HepG2 (cell line): ENCODE measurements around the gene ITCH. TPM values are rescaled to one million over a fixed set of nuclear protein-coding genes. Genes with fewer than 3 reads are reported as not detected.
"Not testable (repeated sequence)": the region's sequence is repeated elsewhere in the genome, so short reads cannot be mapped to it uniquely, and the experiment has no call there.

ENCODE experiments used
- ATAC-seq: fragments of 200-7000 bp; cut with Tn5 transposase; 3 replicates; pipeline ENCODE4 v1.9.1; 2020; ENCODE audit warnings: mild to moderate bottlenecking, moderate library complexity
- BruUV-seq: library from RNA; stranded (reverse); fragments of 400-500 nt; replicated peaks from 2 replicates; lab custom pipeline; 2021; lab: Mats Ljungman, UMichigan
- CTCF ChIA-PET: fragments of 300-600 bp; formaldehyde crosslinking; extraction: SDS; loops from one replicate; lab custom pipeline; 2021; ENCODE audit warnings: low total read pairs, inconsistent platforms, low intra/inter-chr PET ratio; lab: Yijun Ruan, JAX
- POLR2A ChIA-PET: fragments of 350-600 bp; sonication (Branson Sonifier 250); formaldehyde crosslinking; loops from one replicate; lab custom pipeline; 2020; ENCODE audit warnings: antibody characterized with exemption, inconsistent platforms; lab: Yijun Ruan, JAX
- DNase-seq: peaks from one replicate; pipeline ENCODE4 v3.0.0-alpha.2; 2015; ENCODE audit warnings: low spot score
- FAIRE-seq: peaks from 3 replicates; lab custom pipeline; 2011; peaks lifted over from hg19 to GRCh38; lab: Jason Lieb, UNC
- H2AFZ ChIP-seq: one replicate; pipeline ENCODE4 v1.6.1; 2011; ENCODE audit warnings: low read length, inconsistent platforms
- H3K27ac ChIP-seq: fragments of 300-600 bp; 3 replicates; pipeline ENCODE4 v1.8.0; 2011; ENCODE audit warnings: mixed run types, mild to moderate bottlenecking, mixed read lengths, low read length, inconsistent platforms; ENCODE audit not compliant: insufficient read depth; ENCODE audit errors: extremely low read length
- H3K27me3 ChIP-seq, 2 experiments: fragments of 200-600 bp in 1 of 2; 2 replicates in 1 of 2; 3 replicates in 1 of 2; pipeline versions ENCODE4 v1.6.0 to v1.8.0; 2011; ENCODE audit warnings: low read length in 2 of 2, mild to moderate bottlenecking in 2 of 2, moderate library complexity in 2 of 2, inconsistent platforms in 1 of 2; ENCODE audit not compliant: insufficient read depth in 2 of 2, control insufficient read depth in 1 of 2
- H3K36me3 ChIP-seq, 2 experiments: fragments of 200-600 bp in 1 of 2; replicated peaks in 1 of 2; 2 replicates in 1 of 2; 3 replicates in 1 of 2; pipeline versions ENCODE4 v1.5.1 to v1.8.0; 2011; ENCODE audit warnings: low read length in 2 of 2, inconsistent platforms in 1 of 2; ENCODE audit not compliant: insufficient read depth in 2 of 2, control insufficient read depth in 1 of 2
- H3K4me1 ChIP-seq: 2 replicates; pipeline ENCODE4 v1.5.1; 2012; ENCODE audit warnings: low read length, inconsistent platforms; ENCODE audit not compliant: insufficient read depth
- H3K4me2 ChIP-seq: 2 replicates; pipeline ENCODE4 v1.6.0; 2011; ENCODE audit warnings: low read depth, low read length, inconsistent platforms
- H3K4me3 ChIP-seq, 3 experiments: fragments of 200-600 bp in 1 of 3; sonication (generic), shearing (Covaris generic) in 1 of 3; replicated peaks in 1 of 3; 2 replicates each; pipeline ENCODE4 v1.5.1; 2011 to 2016; ENCODE audit warnings: low read length in 3 of 3, inconsistent platforms in 2 of 3, low read depth in 2 of 3, mild to moderate bottlenecking in 2 of 3, control low read depth in 1 of 3, mixed read lengths in 1 of 3; ENCODE audit not compliant: insufficient read depth in 1 of 3
- H3K79me2 ChIP-seq: one replicate; pipeline ENCODE4 v1.6.1; 2011; ENCODE audit warnings: low read length, inconsistent platforms; ENCODE audit not compliant: insufficient read depth
- H3K9ac ChIP-seq: 2 replicates; pipeline ENCODE4 v1.6.0; 2011; ENCODE audit warnings: mild to moderate bottlenecking, low read depth, low read length, inconsistent platforms; ENCODE audit not compliant: insufficient read depth
- H3K9me3 ChIP-seq: 2 replicates; pipeline ENCODE4 v1.5.1; 2012; ENCODE audit warnings: mild to moderate bottlenecking, low read length
- H4K20me1 ChIP-seq: 2 replicates; pipeline ENCODE4 v1.6.0; 2011; ENCODE audit warnings: inconsistent platforms, mild to moderate bottlenecking, low read length, moderate library complexity; ENCODE audit not compliant: insufficient read depth
- HNF4G ChIP-seq, 2 experiments: sonication (generic) in 1 of 2; formaldehyde crosslinking in 1 of 2; IDR thresholded peaks; 2 replicates each; pipeline versions ENCODE4 v1.4.0 to v1.6.1; 2011 to 2020; ENCODE audit warnings: borderline replicate concordance in 2 of 2, low read depth in 2 of 2, mild to moderate bottlenecking in 2 of 2, low read length in 1 of 2, missing genetic modification reagents in 1 of 2, moderate library complexity in 1 of 2
- NR2F6 ChIP-seq, 2 experiments: IDR thresholded peaks; 2 replicates each; pipeline ENCODE4 v1.6.1; 2016; ENCODE audit warnings: antibody characterized with exemption in 1 of 2, mild to moderate bottlenecking in 1 of 2
- ZMYM3 ChIP-seq: sonication (generic); formaldehyde crosslinking; IDR thresholded peaks from 2 replicates; pipeline ENCODE4 v1.5.1; 2020; ENCODE audit warnings: mild to moderate bottlenecking, missing genetic modification reagents
- ZNF121 ChIP-seq: sonication (generic); formaldehyde crosslinking; IDR thresholded peaks from 2 replicates; pipeline ENCODE4 v1.5.0; 2020; ENCODE audit warnings: mild to moderate bottlenecking, missing genetic modification reagents
- ZNF3 ChIP-seq: IDR thresholded peaks from 2 replicates; pipeline ENCODE4 v1.7.0; 2017; ENCODE audit warnings: inconsistent platforms
- WGBS: methylation state at CpG from one replicate; pipeline ENCODE4 v1.1.6; 2017; ENCODE audit warnings: low lambda C conversion rate; 5-methylcytosine and 5-hydroxymethylcytosine counted together
- in situ Hi-C: cut with HindIII; loops from 2 replicates; pipeline ENCODE4 v1.10.0; 2017; ENCODE audit warnings: low pct_unique_long_range_greater_than_20kb; ENCODE audit not compliant: extremely low pct_ligation_motif_present
- intact Hi-C: fragments of 100-400 bp; cut with micrococcal nuclease; formaldehyde crosslinking; loops from one replicate; pipeline ENCODE4 v1.10.0; 2022; ENCODE audit not compliant: unreplicated experiment
- polyA plus RNA-seq, 8 experiments: library from polyadenylated mRNA; depleted of rRNA in 3 of 8; stranded (reverse) in 7 of 8; unstranded in 1 of 8; fragments of >200 nt; fragmentation: Illumina TruSeq in 4 of 8; extraction: Trizol in 4 of 8; gene quantifications; 2 replicates each; pipeline versions ENCODE4 v1.2.1 to v1.2.3, GENCODE V29; 2011 to 2016; ENCODE audit warnings: low read depth in 4 of 8, missing spikeins in 1 of 8, mixed read lengths in 1 of 8; ENCODE audit not compliant: insufficient read depth in 1 of 8
- total RNA-seq, 5 experiments: library from RNA; depleted of rRNA; stranded (reverse); fragments of >200 nt; fragmentation: Illumina TruSeq; extraction: Trizol; gene quantifications; 2 replicates each; pipeline ENCODE4 v1.2.3, GENCODE V29; 2016; ENCODE audit warnings: low read depth in 1 of 5
- TF ChIP-seq, protein P1 (sequence below): sonication (generic); formaldehyde crosslinking; IDR thresholded peaks from 2 replicates; pipeline ENCODE4 v1.5.0; 2020; ENCODE audit warnings: mild to moderate bottlenecking, missing genetic modification reagents

ITCH gene
- total and polyA plus RNA-seq, 2 of the 13 experiments (the other 11 are each of a cell fraction or from before 2014, with no cell fraction given): 20.5 to 112 TPM

DNA sequence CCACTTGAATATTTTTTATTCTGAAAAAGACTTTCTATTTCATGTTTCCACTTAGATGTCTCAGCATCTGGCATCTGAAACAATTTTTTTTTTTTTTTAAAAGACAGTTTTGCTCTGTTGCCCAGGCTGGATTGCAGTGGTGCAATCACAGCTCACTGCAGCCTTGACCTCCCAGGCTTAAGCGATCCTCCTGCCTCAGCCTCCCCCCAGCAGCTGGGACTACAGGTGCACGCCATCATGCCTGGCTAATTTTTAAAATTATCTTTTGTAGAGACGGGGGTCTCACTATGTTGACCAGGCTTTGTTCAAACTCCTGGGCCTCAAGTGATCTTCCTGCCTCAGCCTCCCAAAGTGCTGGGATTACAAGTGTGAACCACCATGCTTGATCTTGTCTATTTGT is 42.9 kb downstream of the ITCH start:
- peaks cover 7 to 28% of the 10 kb centered on the region in 2 experiments for H3K36me3 ChIP-seq
- POLR2A ChIA-PET: interaction anchor here (1.6 to 6.0 kb wide), 2 partner anchors 40 to 43 kb away, joined by 4 to 29 read pairs; partner anchors contain the start of gene ITCH
- peaks cover 91% of the 10 kb centered on the region for H3K4me1 ChIP-seq
- DNase-seq; H3K9ac ChIP-seq; FAIRE-seq; H2AFZ ChIP-seq; H3K4me3 ChIP-seq; in situ Hi-C loops; ATAC-seq; H3K4me2 ChIP-seq; BruUV-seq; H3K9me3 ChIP-seq; TF ChIP-seq HNF4G (CRISPR knock-in tag; IDR thresholded peaks at IDR 0.05; ENCODE audit: borderline replicate concordance, low read depth); NR2F6 (IDR thresholded peaks at IDR 0.05): not testable (repeated sequence)
- peaks cover 72% of the 10 kb centered on the region for H3K79me2 ChIP-seq
- H4K20me1 ChIP-seq: peaks cover 37% of the 10 kb centered on the region
- CTCF ChIA-PET: interaction anchor here (3.1 kb wide), 1 partner anchor 93 kb away, joined by 13 read pairs; no protein-coding TSS in a partner anchor
- WGBS: 91% methylated on average over 3 of the region's 3 CpGs
- intact Hi-C loops: loop anchor here (5.0 kb wide), 2 partner anchors 39 to 74 kb away; no protein-coding TSS in a partner anchor
- TF ChIP-seq, protein P1, sequence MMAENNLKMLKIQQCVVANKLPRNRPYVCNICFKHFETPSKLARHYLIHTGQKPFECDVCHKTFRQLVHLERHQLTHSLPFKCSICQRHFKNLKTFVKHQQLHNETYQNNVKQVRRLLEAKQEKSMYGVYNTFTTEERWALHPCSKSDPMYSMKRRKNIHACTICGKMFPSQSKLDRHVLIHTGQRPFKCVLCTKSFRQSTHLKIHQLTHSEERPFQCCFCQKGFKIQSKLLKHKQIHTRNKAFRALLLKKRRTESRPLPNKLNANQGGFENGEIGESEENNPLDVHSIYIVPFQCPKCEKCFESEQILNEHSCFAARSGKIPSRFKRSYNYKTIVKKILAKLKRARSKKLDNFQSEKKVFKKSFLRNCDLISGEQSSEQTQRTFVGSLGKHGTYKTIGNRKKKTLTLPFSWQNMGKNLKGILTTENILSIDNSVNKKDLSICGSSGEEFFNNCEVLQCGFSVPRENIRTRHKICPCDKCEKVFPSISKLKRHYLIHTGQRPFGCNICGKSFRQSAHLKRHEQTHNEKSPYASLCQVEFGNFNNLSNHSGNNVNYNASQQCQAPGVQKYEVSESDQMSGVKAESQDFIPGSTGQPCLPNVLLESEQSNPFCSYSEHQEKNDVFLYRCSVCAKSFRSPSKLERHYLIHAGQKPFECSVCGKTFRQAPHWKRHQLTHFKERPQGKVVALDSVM: peak; percentile 99
- TF ChIP-seq ZMYM3 (CRISPR knock-in tag) (peak; percentile 84), ZNF121 (CRISPR knock-in tag) (peak; percentile 50; the same call in 1 of the 2 replicates), HNF4G (IDR thresholded peaks at IDR 0.05; ENCODE audit: borderline replicate concordance, low read depth, low read length) (0 out of 2 replicates have a peak, but pooled peaks have one; percentile 9), ZNF3 (0 out of 2 replicates have a peak, but pooled peaks have one; percentile 47), NR2F6 (CRISPR knock-in tag; IDR thresholded peaks at IDR 0.05) (peak; percentile 37; the same call in 1 of the 2 replicates)
- TF ChIP-seq, all 625 proteins: peak for 6; not testable (repeated sequence) for 619
- peak overlapping the region; percentile 17 for H3K27ac ChIP-seq
- not testable (repeated sequence) for H3K27me3 ChIP-seq
